Mesothelial cell of epicardium (in vitro differentiated cells): ENCODE results near the gene OTC. TPM values are rescaled to one million over a fixed set of nuclear protein-coding genes. Genes with fewer than 3 reads are reported as not detected.

Source experiments
- DNase-seq, 2 experiments: peaks; one replicate each; pipeline ENCODE4 v3.0.0; 2021; ENCODE audit warnings: low spot score in 2 of 2; ENCODE audit not compliant: unreplicated experiment in 2 of 2
- H3K27ac Mint-ChIP-seq: 2 replicates; pipeline ENCODE4 v1.8.0; 2021; ENCODE audit warnings: mixed read lengths
- H3K27me3 Mint-ChIP-seq: 2 replicates; pipeline ENCODE4 v1.8.0; 2021; ENCODE audit warnings: low read depth, mixed read lengths
- H3K36me3 Mint-ChIP-seq: 2 replicates; pipeline ENCODE4 v1.8.0; 2021; ENCODE audit warnings: mixed read lengths
- H3K4me1 Mint-ChIP-seq: 2 replicates; pipeline ENCODE4 v1.8.0; 2021; ENCODE audit warnings: mixed read lengths
- H3K4me3 Mint-ChIP-seq: 2 replicates; pipeline ENCODE4 v1.8.0; 2021; ENCODE audit warnings: mild to moderate bottlenecking, moderate library complexity, mixed read lengths
- H3K9me3 Mint-ChIP-seq: 2 replicates; pipeline ENCODE4 v1.8.0; 2021; ENCODE audit warnings: mixed read lengths
- CTCF ChIP-seq: fragments of 200-600 bp; sonication (generic); IDR thresholded peaks from one replicate; pipeline ENCODE4 v1.5.0; 2021; ENCODE audit warnings: antibody characterized with exemption; ENCODE audit not compliant: unreplicated experiment
- total RNA-seq: library from RNA; stranded (reverse); gene quantifications from 3 replicates; pipeline ENCODE4 v1.2.1, GENCODE V29; 2021

OTC gene
- total RNA-seq, 1 donor from 2014 or later = not detected

GRCh38 chrX:38342853-38343778 is 9.3 kb upstream of the OTC start:
- H3K9me3 Mint-ChIP-seq = peaks cover 19% of the 10 kb centered on the region
- no peak overlapping the region for H3K4me3 Mint-ChIP-seq
- no peak for TF ChIP-seq CTCF
- no peaks in the 10 kb centered on the region for H3K4me1 Mint-ChIP-seq
- DNase-seq = no peak
- H3K36me3 Mint-ChIP-seq = no peaks in the 10 kb centered on the region
- no peak overlapping the region for H3K27ac Mint-ChIP-seq
- peaks cover 2% of the 10 kb centered on the region for H3K27me3 Mint-ChIP-seq

GRCh38 chrX:38346150-38346549 is 6.3 kb upstream of the OTC start:
- no peak for TF ChIP-seq CTCF
- Mint-ChIP-seq H3K27me3 (peaks cover 2% of the 10 kb centered on the region), H3K9me3 (peaks cover 28% of the 10 kb centered on the region), H3K36me3 (no peaks in the 10 kb centered on the region), H3K27ac (no peak overlapping the region), H3K4me3 (no peak overlapping the region), H3K4me1 (no peaks in the 10 kb centered on the region)
- DNase-seq = no peak

- Mint-ChIP-seq H3K4me3 (no peak overlapping the region), H3K4me1 (no peaks in the 10 kb centered on the region), H3K9me3 (peaks cover 23% of the 10 kb centered on the region), H3K27ac (no peak overlapping the region), H3K36me3 (no peaks in the 10 kb centered on the region), H3K27me3 (peaks cover 2% of the 10 kb centered on the region)
- no peak for TF ChIP-seq CTCF
- DNase-seq = no peak
Measured at GRCh38 chrX:38347136-38347535, 5.3 kb upstream of the OTC start.

- TF ChIP-seq CTCF = no peak
- H3K9me3 Mint-ChIP-seq = peaks cover 16% of the 10 kb centered on the region
- H3K36me3 Mint-ChIP-seq = no peaks in the 10 kb centered on the region
- no peak for DNase-seq
- H3K27ac Mint-ChIP-seq = no peak overlapping the region
- H3K4me3 Mint-ChIP-seq = no peak overlapping the region
- H3K4me1 Mint-ChIP-seq = no peaks in the 10 kb centered on the region
- H3K27me3 Mint-ChIP-seq = no peaks in the 10 kb centered on the region
Measured at GRCh38 chrX:38351346-38351745, 1.1 kb upstream of the OTC start.

- Mint-ChIP-seq H3K4me3 (no peak overlapping the region), H3K9me3 (no peaks in the 10 kb centered on the region), H3K27me3 (no peaks in the 10 kb centered on the region), H3K27ac (no peak overlapping the region), H3K4me1 (no peaks in the 10 kb centered on the region), H3K36me3 (no peaks in the 10 kb centered on the region)
- no peak for TF ChIP-seq CTCF
- no peak for DNase-seq
Measured at GRCh38 chrX:38356401-38356800, 4.0 kb downstream of the OTC start.
